ENCODE measurements around the gene NELL1. TPM values are rescaled to one million over a fixed set of nuclear protein-coding genes. Genes with fewer than 3 reads are reported as not detected.

NELL1 gene
- total and polyA plus RNA-seq, 4 donors, result 0.05 to 0.31 (median 0.12) TPM; not detected in 1

DNA sequence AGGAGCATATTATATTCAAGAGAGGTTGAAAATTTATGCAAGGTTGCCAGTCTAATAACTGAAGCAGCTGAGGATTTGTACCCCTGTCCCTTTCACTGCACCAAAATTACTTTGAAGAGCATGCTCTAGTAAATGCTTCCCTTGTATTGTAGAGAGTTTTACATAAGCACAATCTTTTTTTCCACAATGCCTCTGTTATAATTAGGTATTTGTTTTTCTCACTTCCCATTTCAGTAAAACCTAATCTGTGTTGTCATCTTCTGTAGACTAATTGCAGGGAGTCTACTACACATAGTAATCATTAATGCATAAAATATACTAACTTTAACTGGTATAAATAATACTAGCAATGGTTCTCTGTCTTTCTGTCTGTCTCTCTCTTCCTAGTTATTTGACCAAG is 805.1 kb downstream of the NELL1 start:
- H3K9ac ChIP-seq (ENCODE audit: insufficient read depth in 1 of 2, low read length in 2 of 2), result no peak overlapping the region

DNA sequence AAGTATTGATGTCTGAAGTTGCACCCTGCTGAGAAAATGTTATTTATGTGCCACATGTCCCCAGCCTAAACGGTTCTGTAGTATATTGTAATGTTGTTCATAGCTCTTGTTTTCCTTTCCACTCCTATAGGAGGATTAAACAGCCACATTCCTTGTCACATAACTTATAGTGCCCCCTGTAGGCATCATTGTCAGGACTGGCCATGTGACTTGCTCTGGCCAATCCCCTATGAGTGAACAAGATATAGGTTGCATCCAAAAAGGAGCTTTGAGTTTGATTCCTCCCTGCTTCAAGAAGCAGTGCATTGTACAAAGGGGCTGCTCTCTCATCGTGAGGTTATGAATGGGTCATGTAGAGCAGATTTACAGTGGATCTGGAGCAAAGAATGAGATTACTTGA is 805.9 kb downstream of the NELL1 start:
- Histone ChIP-seq H3K4me1 (ENCODE audit: control insufficient read depth in 5 of 5, insufficient read depth in 5 of 5, low read length in 5 of 5) (no peaks in the 10 kb centered on the region), H3K27ac (ENCODE audit: low read depth in 1 of 2, low read length in 1 of 2) (no peak overlapping the region), H3K27me3 (ENCODE audit: control insufficient read depth in 3 of 3, insufficient read depth in 3 of 3, low read length in 2 of 3) (no peaks in the 10 kb centered on the region), H3K9ac (ENCODE audit: insufficient read depth in 1 of 2, low read length in 2 of 2) (no peak overlapping the region), H3K4me3 (no peak overlapping the region), H3K36me3 (ENCODE audit: control insufficient read depth in 4 of 4, insufficient read depth in 4 of 4, low read length in 4 of 4) (no peaks in the 10 kb centered on the region), H3K9me3 (ENCODE audit: control insufficient read depth in 4 of 4, insufficient read depth in 3 of 4, low read length in 3 of 4) (peaks cover 0 to 3% (median 0%) of the 10 kb centered on the region in 4 donors)
- no peak for ATAC-seq (ENCODE audit: insufficient read depth, low FRiP score)
- WGBS, 2 donors, result 78 to 81% methylated on average over 2 of the region's 2 CpGs
- no peak for DNase-seq
- TF ChIP-seq, protein P1, sequence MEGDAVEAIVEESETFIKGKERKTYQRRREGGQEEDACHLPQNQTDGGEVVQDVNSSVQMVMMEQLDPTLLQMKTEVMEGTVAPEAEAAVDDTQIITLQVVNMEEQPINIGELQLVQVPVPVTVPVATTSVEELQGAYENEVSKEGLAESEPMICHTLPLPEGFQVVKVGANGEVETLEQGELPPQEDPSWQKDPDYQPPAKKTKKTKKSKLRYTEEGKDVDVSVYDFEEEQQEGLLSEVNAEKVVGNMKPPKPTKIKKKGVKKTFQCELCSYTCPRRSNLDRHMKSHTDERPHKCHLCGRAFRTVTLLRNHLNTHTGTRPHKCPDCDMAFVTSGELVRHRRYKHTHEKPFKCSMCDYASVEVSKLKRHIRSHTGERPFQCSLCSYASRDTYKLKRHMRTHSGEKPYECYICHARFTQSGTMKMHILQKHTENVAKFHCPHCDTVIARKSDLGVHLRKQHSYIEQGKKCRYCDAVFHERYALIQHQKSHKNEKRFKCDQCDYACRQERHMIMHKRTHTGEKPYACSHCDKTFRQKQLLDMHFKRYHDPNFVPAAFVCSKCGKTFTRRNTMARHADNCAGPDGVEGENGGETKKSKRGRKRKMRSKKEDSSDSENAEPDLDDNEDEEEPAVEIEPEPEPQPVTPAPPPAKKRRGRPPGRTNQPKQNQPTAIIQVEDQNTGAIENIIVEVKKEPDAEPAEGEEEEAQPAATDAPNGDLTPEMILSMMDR (IDR thresholded peaks at IDR 0.05; ENCODE audit: control extremely low read depth, extremely low read depth), result no peak

More for the DNA sequence above, 805.1 kb downstream of the NELL1 start:
- H3K36me3 ChIP-seq (ENCODE audit: control insufficient read depth in 4 of 4, insufficient read depth in 4 of 4, low read length in 4 of 4), result no peaks in the 10 kb centered on the region
- no peaks in the 10 kb centered on the region for H3K4me1 ChIP-seq (ENCODE audit: control insufficient read depth in 5 of 5, insufficient read depth in 5 of 5, low read length in 5 of 5)
- TF ChIP-seq, protein P1 (IDR thresholded peaks at IDR 0.05; ENCODE audit: control extremely low read depth, extremely low read depth), result no peak
- H3K27ac ChIP-seq (ENCODE audit: low read depth in 1 of 2, low read length in 1 of 2), result no peak overlapping the region
- H3K27me3 ChIP-seq (ENCODE audit: control insufficient read depth in 3 of 3, insufficient read depth in 3 of 3, low read length in 2 of 3), result no peaks in the 10 kb centered on the region
- ATAC-seq (ENCODE audit: insufficient read depth, low FRiP score) (no peak), DNase-seq (no peak)
- peaks cover 0 to 3% (median 0%) of the 10 kb centered on the region in 4 donors for H3K9me3 ChIP-seq (ENCODE audit: control insufficient read depth in 4 of 4, insufficient read depth in 3 of 4, low read length in 3 of 4)
- no peak overlapping the region for H3K4me3 ChIP-seq

DNA sequence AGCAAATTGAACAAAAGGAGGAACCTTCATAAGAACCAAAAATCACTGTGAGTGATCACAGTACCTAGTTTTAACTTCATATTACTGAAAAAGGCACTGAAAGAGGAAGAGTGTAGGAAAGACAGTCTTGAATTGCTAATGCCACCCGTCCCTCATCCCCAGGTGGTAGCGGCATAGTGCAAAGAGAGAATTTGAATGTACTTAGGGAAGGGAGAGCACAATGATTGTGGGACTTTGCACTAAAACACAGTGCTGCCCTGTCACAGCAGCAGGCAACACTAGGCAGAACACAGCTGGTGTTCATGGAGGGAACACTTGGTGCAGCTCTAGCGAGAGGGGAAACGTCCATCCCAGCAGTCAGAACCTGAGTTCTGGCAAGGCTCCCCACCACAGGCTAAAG is 807.2 kb downstream of the NELL1 start:
- Histone ChIP-seq H3K4me3 (no peak overlapping the region), H3K4me1 (ENCODE audit: control insufficient read depth in 5 of 5, insufficient read depth in 5 of 5, low read length in 5 of 5) (no peaks in the 10 kb centered on the region), H3K36me3 (ENCODE audit: control insufficient read depth in 4 of 4, insufficient read depth in 4 of 4, low read length in 4 of 4) (no peaks in the 10 kb centered on the region), H3K27me3 (ENCODE audit: control insufficient read depth in 3 of 3, insufficient read depth in 3 of 3, low read length in 2 of 3) (no peaks in the 10 kb centered on the region), H3K9ac (ENCODE audit: insufficient read depth in 1 of 2, low read length in 2 of 2) (no peak overlapping the region), H3K9me3 (ENCODE audit: control insufficient read depth in 4 of 4, insufficient read depth in 3 of 4, low read length in 3 of 4) (peaks cover 0 to 3% (median 0%) of the 10 kb centered on the region in 4 donors), H3K27ac (ENCODE audit: low read depth in 1 of 2, low read length in 1 of 2) (no peak overlapping the region)
- DNase-seq, result peak in 1 of 3 donors; percentile 1
- no peak for ATAC-seq (ENCODE audit: insufficient read depth, low FRiP score)
- TF ChIP-seq, protein P1 (IDR thresholded peaks at IDR 0.05; ENCODE audit: control extremely low read depth, extremely low read depth), result no peak
- 79 to 87% methylated on average over 4 of the region's 4 CpGs for WGBS, 2 donors

- no peak for DNase-seq
- no peak for ATAC-seq (ENCODE audit: insufficient read depth, low FRiP score)
- H3K27me3 ChIP-seq (ENCODE audit: control insufficient read depth in 3 of 3, insufficient read depth in 3 of 3, low read length in 2 of 3), result no peaks in the 10 kb centered on the region
- 65 to 84% methylated on average over 2 of the region's 2 CpGs for WGBS, 2 donors
- no peak overlapping the region for H3K9ac ChIP-seq (ENCODE audit: insufficient read depth in 1 of 2, low read length in 2 of 2)
- TF ChIP-seq, protein P1 (IDR thresholded peaks at IDR 0.05; ENCODE audit: control extremely low read depth, extremely low read depth), result no peak
- peaks cover 0 to 3% (median 0%) of the 10 kb centered on the region in 4 donors for H3K9me3 ChIP-seq (ENCODE audit: control insufficient read depth in 4 of 4, insufficient read depth in 3 of 4, low read length in 3 of 4)
- no peak overlapping the region for H3K27ac ChIP-seq (ENCODE audit: low read depth in 1 of 2, low read length in 1 of 2)
- no peaks in the 10 kb centered on the region for H3K36me3 ChIP-seq (ENCODE audit: control insufficient read depth in 4 of 4, insufficient read depth in 4 of 4, low read length in 4 of 4)
- no peak overlapping the region for H3K4me3 ChIP-seq
- no peaks in the 10 kb centered on the region for H3K4me1 ChIP-seq (ENCODE audit: control insufficient read depth in 5 of 5, insufficient read depth in 5 of 5, low read length in 5 of 5)
Observed at GRCh38 chr11:21480240-21480639, 810.9 kb downstream of the NELL1 start.
